K562 (cell line): Measurements from ENCODE around the gene ARID4B. TPM values are rescaled to one million over a fixed set of nuclear protein-coding genes. Genes with fewer than 3 reads are reported as not detected.

Experiments
- ARID1B ChIP-seq: fragments of 450-650 bp; IDR thresholded peaks from 2 replicates; pipeline ENCODE4 v1.6.1; 2016; ENCODE audit warnings: antibody characterized with exemption, mild to moderate bottlenecking, inconsistent platforms
- BCOR ChIP-seq: fragments of 450-650 bp; IDR thresholded peaks from 2 replicates; pipeline ENCODE4 v1.6.1; 2016
- BDP1 ChIP-seq: IDR thresholded peaks from 3 replicates; pipeline ENCODE4 v1.6.1; 2011; ENCODE audit not compliant: insufficient read length, insufficient read depth
- CHCHD3 ChIP-seq: fragments of 250-450 bp; sonication (Bioruptor Pico); IDR thresholded peaks from 2 replicates; pipeline ENCODE4 v2.1.2; 2022; ENCODE audit warnings: mild to moderate bottlenecking
- E2F3 ChIP-seq: fragments of 250-450 bp; sonication (Bioruptor Pico); IDR thresholded peaks from 2 replicates; pipeline ENCODE4 v1.4.0; 2020; ENCODE audit warnings: mild to moderate bottlenecking
- ESRRB ChIP-seq: fragments of 250-450 bp; sonication (Bioruptor Pico); IDR thresholded peaks from 2 replicates; pipeline ENCODE4 v1.5.0; 2020; ENCODE audit warnings: mild to moderate bottlenecking, moderate library complexity, borderline replicate concordance
- GATA2 ChIP-seq: sonication (generic); formaldehyde crosslinking; IDR thresholded peaks from 2 replicates; pipeline ENCODE4 v1.4.0; 2020; ENCODE audit warnings: mild to moderate bottlenecking, missing genetic modification reagents
- HMGN3 ChIP-seq: IDR thresholded peaks from 2 replicates; pipeline ENCODE4 v1.6.1; 2011; ENCODE audit warnings: borderline replicate concordance, low read depth, mild to moderate bottlenecking, mixed read lengths, low read length; ENCODE audit not compliant: insufficient read length; ENCODE audit errors: extremely low read depth
- JUNB ChIP-seq: fragments of 450-650 bp; formaldehyde crosslinking; conservative IDR thresholded peaks from 2 replicates; pipeline ENCODE4 v1.4.0; 2020; ENCODE audit warnings: mild to moderate bottlenecking
- PCBP1 ChIP-seq: fragments of 200-400 bp; formaldehyde crosslinking; IDR thresholded peaks from 2 replicates; pipeline ENCODE4 v1.6.1; 2018; ENCODE audit warnings: mild to moderate bottlenecking, low read depth, low read length; ENCODE audit not compliant: poor library complexity, severe bottlenecking
- PRMT5 ChIP-seq: sonication (generic); formaldehyde crosslinking; IDR thresholded peaks from 2 replicates; pipeline ENCODE4 v1.5.0; 2020; ENCODE audit warnings: missing genetic modification reagents
- TBP ChIP-seq: optimal IDR thresholded peaks from 2 replicates; pipeline ENCODE3; 2011; ENCODE audit warnings: low read depth, low read length, improper control_type of control experiment
- ZKSCAN3 ChIP-seq: fragments of 250-450 bp; sonication (Bioruptor Pico); IDR thresholded peaks from 2 replicates; pipeline ENCODE4 v1.4.0; 2020
- ZNF12 ChIP-seq: sonication (generic); formaldehyde crosslinking; IDR thresholded peaks from 2 replicates; pipeline ENCODE4 v1.4.0; 2020; ENCODE audit warnings: mild to moderate bottlenecking, missing genetic modification reagents
- ZNF143 ChIP-seq: sonication (generic); formaldehyde crosslinking; IDR thresholded peaks from 2 replicates; pipeline ENCODE4 v1.9.0; 2022; ENCODE audit warnings: mild to moderate bottlenecking, missing genetic modification reagents
- ZNF224 ChIP-seq: sonication (generic); formaldehyde crosslinking; IDR thresholded peaks from 2 replicates; pipeline ENCODE4 v1.8.0; 2022; ENCODE audit warnings: mild to moderate bottlenecking, missing genetic modification reagents
- ZNF253 ChIP-seq: fragments of 250-450 bp; sonication (Bioruptor Pico); conservative IDR thresholded peaks from 2 replicates; pipeline ENCODE4 v1.6.1; 2021; ENCODE audit warnings: mild to moderate bottlenecking
- polyA plus RNA-seq, 8 experiments: library from polyadenylated mRNA; depleted of rRNA in 4 of 8; stranded (reverse) in 5 of 8; unstranded in 3 of 8; fragments of >200 nt; fragmentation: Nextera tagmentation in 2 of 8; fragmentation: Illumina TruSeq in 1 of 8; extraction: Ambion mirVana in 2 of 8; extraction: Trizol in 1 of 8; gene quantifications; 2 replicates each; pipeline versions ENCODE4 v1.2.1 to v1.2.3, GENCODE V29; 2011 to 2014; ENCODE audit warnings: inconsistent platforms in 1 of 8, missing spikeins in 1 of 8
- total RNA-seq, 7 experiments: library from RNA; depleted of rRNA in 6 of 7; stranded (reverse); fragments of >200 nt in 6 of 7; fragmentation: Illumina TruSeq in 2 of 7; extraction: Trizol in 2 of 7; gene quantifications; 2 replicates each; pipeline versions ENCODE4 v1.2.1 to v1.2.3, GENCODE V29; 2011 to 2021; ENCODE audit warnings: low replicate concordance in 1 of 7
- TF ChIP-seq, protein P1 (sequence below): fragments of 250-450 bp; sonication (Bioruptor Pico); IDR thresholded peaks from 2 replicates; pipeline ENCODE4 v1.6.1; 2021; ENCODE audit warnings: mild to moderate bottlenecking
- TF ChIP-seq, protein P2 (sequence below): fragments of 150-350 bp; conservative IDR thresholded peaks from 2 replicates; pipeline ENCODE4 v1.6.1; 2014; ENCODE audit warnings: low read length
- TF ChIP-seq, protein P3 (sequence below): sonication (generic); formaldehyde crosslinking; IDR thresholded peaks from 2 replicates; pipeline ENCODE4 v1.8.1; 2022; ENCODE audit warnings: missing genetic modification reagents
- TF ChIP-seq, protein P4 (sequence below): fragments of 450-650 bp; formaldehyde crosslinking; IDR thresholded peaks from 2 replicates; pipeline ENCODE4 v1.4.0; 2020; ENCODE audit warnings: mild to moderate bottlenecking, moderate library complexity
- TF ChIP-seq, protein P5 (sequence below): fragments of 250-450 bp; sonication (Bioruptor Pico); IDR thresholded peaks from 2 replicates; pipeline ENCODE4 v1.4.0; 2020; ENCODE audit warnings: mild to moderate bottlenecking, moderate library complexity

ARID4B gene
- total and polyA plus RNA-seq, 9 of the 15 experiments (the other 6 are each of a cell fraction or from before 2014, with no cell fraction given): 8.4 to 38.9 (median 18.5) TPM

DNA sequence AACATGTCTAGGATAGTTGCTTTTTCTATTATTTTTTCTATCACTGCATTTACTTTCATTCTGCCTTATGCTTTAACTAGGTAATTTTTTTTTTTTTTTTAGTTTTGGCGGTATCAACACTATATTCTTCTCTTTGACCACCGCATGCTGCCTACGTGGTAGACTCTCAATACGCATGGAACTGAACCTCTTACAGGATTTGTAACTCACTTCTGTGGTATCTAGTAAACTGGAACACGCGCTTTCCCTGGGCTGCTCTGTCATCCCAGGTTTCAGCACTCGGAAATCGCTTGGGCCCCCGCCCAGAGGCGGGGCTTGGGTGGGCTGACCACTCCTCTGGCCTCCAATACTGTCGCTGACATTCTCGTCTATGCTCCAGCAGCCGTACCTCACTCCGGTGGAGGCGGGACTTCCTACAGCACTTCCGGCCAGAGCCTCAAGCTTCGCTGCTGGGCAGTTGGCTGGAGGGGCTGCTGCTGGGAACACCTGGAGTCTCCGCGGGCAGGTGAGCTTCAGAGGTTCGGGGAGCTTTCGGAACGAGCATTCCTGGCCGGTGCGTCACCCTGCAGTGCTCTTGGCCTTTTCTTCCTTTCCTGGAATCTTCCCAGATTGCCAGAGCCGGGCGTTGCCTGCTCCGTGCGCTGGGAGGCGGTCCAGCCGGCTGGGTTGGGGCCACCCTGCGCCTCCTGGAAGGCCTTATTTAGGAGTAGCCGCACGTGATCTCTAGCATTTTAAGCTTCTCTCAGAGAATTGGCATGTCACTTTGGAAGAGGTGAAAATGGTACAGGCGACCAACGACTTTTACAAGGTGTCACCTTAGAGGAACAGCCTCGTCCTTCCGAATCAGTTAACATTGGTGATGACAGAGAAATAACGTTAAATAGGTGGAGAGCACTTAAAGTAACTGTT, 39.3 kb upstream of the ARID4B start, which contains the start of gene TBCE (continued):
- 0 out of 2 replicates have a peak, but pooled peaks have one; percentile 55 for TF ChIP-seq ZNF12 (CRISPR knock-in tag)
- TF ChIP-seq, protein P1, sequence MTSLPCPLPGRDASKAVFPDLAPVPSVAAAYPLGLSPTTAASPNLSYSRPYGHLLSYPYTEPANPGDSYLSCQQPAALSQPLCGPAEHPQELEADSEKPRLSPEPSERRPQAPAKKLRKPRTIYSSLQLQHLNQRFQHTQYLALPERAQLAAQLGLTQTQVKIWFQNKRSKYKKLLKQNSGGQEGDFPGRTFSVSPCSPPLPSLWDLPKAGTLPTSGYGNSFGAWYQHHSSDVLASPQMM (CRISPR knock-in tag): no peak
- TF ChIP-seq ARID1B: no peak; the same call in 1 of the 2 replicates
- TF ChIP-seq ESRRB: no peak
- TF ChIP-seq, protein P2, sequence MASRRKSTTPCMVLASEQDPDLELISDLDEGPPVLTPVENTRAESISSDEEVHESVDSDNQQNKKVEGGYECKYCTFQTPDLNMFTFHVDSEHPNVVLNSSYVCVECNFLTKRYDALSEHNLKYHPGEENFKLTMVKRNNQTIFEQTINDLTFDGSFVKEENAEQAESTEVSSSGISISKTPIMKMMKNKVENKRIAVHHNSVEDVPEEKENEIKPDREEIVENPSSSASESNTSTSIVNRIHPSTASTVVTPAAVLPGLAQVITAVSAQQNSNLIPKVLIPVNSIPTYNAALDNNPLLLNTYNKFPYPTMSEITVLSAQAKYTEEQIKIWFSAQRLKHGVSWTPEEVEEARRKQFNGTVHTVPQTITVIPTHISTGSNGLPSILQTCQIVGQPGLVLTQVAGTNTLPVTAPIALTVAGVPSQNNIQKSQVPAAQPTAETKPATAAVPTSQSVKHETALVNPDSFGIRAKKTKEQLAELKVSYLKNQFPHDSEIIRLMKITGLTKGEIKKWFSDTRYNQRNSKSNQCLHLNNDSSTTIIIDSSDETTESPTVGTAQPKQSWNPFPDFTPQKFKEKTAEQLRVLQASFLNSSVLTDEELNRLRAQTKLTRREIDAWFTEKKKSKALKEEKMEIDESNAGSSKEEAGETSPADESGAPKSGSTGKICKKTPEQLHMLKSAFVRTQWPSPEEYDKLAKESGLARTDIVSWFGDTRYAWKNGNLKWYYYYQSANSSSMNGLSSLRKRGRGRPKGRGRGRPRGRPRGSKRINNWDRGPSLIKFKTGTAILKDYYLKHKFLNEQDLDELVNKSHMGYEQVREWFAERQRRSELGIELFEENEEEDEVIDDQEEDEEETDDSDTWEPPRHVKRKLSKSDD: no peak
- TF ChIP-seq CHCHD3 (CRISPR knock-in tag): no peak
- TF ChIP-seq TBP: peak; percentile 85
- TF ChIP-seq PRMT5 (CRISPR knock-in tag): no peak
- 0 out of 2 replicates have a peak, but pooled peaks have one; percentile 10 for TF ChIP-seq ZNF224 (CRISPR knock-in tag)
- TF ChIP-seq BDP1: no peak
- no peak for TF ChIP-seq E2F3 (CRISPR knock-in tag)
- TF ChIP-seq ZNF143 (CRISPR knock-in tag): no peak
- TF ChIP-seq, protein P3, sequence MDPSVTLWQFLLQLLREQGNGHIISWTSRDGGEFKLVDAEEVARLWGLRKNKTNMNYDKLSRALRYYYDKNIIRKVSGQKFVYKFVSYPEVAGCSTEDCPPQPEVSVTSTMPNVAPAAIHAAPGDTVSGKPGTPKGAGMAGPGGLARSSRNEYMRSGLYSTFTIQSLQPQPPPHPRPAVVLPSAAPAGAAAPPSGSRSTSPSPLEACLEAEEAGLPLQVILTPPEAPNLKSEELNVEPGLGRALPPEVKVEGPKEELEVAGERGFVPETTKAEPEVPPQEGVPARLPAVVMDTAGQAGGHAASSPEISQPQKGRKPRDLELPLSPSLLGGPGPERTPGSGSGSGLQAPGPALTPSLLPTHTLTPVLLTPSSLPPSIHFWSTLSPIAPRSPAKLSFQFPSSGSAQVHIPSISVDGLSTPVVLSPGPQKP (CRISPR knock-in tag): no peak
- no peak for TF ChIP-seq GATA2 (CRISPR knock-in tag)
- TF ChIP-seq, protein P4, sequence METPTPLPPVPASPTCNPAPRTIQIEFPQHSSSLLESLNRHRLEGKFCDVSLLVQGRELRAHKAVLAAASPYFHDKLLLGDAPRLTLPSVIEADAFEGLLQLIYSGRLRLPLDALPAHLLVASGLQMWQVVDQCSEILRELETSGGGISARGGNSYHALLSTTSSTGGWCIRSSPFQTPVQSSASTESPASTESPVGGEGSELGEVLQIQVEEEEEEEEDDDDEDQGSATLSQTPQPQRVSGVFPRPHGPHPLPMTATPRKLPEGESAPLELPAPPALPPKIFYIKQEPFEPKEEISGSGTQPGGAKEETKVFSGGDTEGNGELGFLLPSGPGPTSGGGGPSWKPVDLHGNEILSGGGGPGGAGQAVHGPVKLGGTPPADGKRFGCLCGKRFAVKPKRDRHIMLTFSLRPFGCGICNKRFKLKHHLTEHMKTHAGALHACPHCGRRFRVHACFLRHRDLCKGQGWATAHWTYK (CRISPR knock-in tag): no peak
- TF ChIP-seq ZKSCAN3 (CRISPR knock-in tag): no peak
- TF ChIP-seq JUNB (CRISPR knock-in tag): no peak
- TF ChIP-seq ZNF253 (CRISPR knock-in tag): no peak
- TF ChIP-seq PCBP1: no peak
- no peak for TF ChIP-seq BCOR
- TF ChIP-seq, protein P5, sequence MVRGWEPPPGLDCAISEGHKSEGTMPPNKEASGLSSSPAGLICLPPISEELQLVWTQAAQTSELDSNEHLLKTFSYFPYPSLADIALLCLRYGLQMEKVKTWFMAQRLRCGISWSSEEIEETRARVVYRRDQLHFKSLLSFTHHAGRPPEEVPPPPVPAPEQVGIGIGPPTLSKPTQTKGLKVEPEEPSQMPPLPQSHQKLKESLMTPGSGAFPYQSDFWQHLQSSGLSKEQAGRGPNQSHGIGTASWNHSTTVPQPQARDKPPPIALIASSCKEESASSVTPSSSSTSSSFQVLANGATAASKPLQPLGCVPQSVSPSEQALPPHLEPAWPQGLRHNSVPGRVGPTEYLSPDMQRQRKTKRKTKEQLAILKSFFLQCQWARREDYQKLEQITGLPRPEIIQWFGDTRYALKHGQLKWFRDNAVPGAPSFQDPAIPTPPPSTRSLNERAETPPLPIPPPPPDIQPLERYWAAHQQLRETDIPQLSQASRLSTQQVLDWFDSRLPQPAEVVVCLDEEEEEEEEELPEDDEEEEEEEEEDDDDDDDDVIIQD (CRISPR knock-in tag): no peak
- peak; percentile 69 for TF ChIP-seq HMGN3
